Measurements from ENCODE around the gene FCHO2.

Gene FCHO2

GRCh38 chr5:72996632-72997031 is 40.8 kb downstream of the FCHO2 start:
- TF ChIP-seq POLR2AphosphoS5 (IDR thresholded peaks at IDR 0.05; ENCODE audit: low read depth, low read length) (no peak), TAF1 (IDR thresholded peaks at IDR 0.05; ENCODE audit: borderline replicate concordance, insufficient read depth, low read length) (no peak), SIN3A (IDR thresholded peaks at IDR 0.05; ENCODE audit: borderline replicate concordance, insufficient read depth, low read length) (no peak), REST (IDR thresholded peaks at IDR 0.05; ENCODE audit: insufficient read depth in 1 of 2, low read depth in 2 of 2, low read length in 2 of 2) (no peak), FOXP2 (optimal IDR thresholded peaks at IDR 0.05; ENCODE audit: borderline replicate concordance, extremely low read depth, extremely low read length, insufficient read depth) (no peak)

- no peak for TF ChIP-seq FOXP2 (optimal IDR thresholded peaks at IDR 0.05; ENCODE audit: borderline replicate concordance, extremely low read depth, extremely low read length, insufficient read depth)
Measured at GRCh38 chr5:72999916-73000315, 44.1 kb downstream of the FCHO2 start.

DNA sequence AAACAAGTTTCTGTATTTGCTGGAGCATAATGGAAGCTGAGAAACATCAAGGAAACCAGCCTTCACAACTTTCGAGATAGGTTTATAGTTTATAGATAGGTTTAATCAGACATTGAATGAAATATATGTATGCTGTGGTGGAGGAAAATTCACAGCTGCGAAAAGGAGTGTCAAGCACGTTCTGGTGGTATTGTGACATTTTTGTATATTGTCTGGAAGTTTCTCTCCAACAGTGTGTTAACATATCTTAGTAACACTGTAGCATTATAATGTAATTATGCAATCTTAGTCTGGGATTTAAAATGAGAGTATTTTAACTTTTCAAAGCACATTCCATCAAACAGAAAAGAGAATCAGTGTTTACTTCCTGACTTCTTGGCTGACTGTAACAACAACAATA is 50.0 kb downstream of the FCHO2 start:
- TF ChIP-seq REST (IDR thresholded peaks at IDR 0.05; ENCODE audit: insufficient read depth in 1 of 2, low read depth in 2 of 2, low read length in 2 of 2) (no peak), SIN3A (IDR thresholded peaks at IDR 0.05; ENCODE audit: borderline replicate concordance, insufficient read depth, low read length) (no peak), FOXP2 (optimal IDR thresholded peaks at IDR 0.05; ENCODE audit: borderline replicate concordance, extremely low read depth, extremely low read length, insufficient read depth) (no peak), POLR2AphosphoS5 (IDR thresholded peaks at IDR 0.05; ENCODE audit: low read depth, low read length) (no peak), TAF1 (IDR thresholded peaks at IDR 0.05; ENCODE audit: borderline replicate concordance, insufficient read depth, low read length) (no peak)

DNA sequence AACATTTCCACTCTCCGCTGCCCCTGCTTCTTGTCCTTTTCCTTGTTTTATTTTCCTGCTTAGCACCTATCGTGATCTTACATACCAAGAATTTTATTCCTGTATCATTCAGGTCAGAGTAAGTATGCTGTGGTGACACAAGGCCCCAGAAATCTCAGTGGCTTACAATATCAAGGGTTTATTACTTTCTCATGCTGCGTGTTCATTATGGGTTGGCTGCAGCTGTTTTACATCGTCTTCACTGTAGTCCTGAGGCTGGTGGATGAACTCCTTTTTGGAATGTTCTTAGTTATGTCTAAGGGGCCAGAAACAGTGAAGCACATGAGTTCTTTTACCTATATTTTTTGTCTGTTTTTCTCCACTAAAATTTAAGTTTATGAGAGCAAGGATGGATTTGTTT is 51.2 kb downstream of the FCHO2 start:
- TF ChIP-seq REST (IDR thresholded peaks at IDR 0.05; ENCODE audit: insufficient read depth in 1 of 2, low read depth in 2 of 2, low read length in 2 of 2): no peak
- TF ChIP-seq TAF1 (IDR thresholded peaks at IDR 0.05; ENCODE audit: borderline replicate concordance, insufficient read depth, low read length): no peak
- TF ChIP-seq SIN3A (IDR thresholded peaks at IDR 0.05; ENCODE audit: borderline replicate concordance, insufficient read depth, low read length): no peak
- TF ChIP-seq FOXP2 (optimal IDR thresholded peaks at IDR 0.05; ENCODE audit: borderline replicate concordance, extremely low read depth, extremely low read length, insufficient read depth): no peak
- no peak for TF ChIP-seq POLR2AphosphoS5 (IDR thresholded peaks at IDR 0.05; ENCODE audit: low read depth, low read length)

DNA sequence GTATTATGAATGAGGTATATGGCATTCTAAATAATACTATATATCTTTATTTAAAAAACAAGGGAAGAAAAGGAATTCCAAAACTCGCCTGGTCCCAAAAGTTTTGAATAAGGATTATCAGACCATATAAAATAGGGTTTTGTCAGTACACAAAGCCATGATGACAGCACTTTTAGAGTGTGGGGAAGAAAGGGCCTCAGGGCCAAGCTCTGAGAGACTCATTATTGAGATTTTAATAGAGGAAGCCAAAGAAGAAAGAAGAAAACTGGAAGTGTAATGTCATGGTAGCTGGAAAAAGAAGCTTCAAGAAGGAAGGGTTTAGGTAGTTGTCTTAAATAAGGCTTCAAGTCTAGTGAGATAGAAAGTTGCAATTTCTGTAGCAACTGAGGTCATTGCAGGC is 53.0 kb downstream of the FCHO2 start:
- no peak for TF ChIP-seq TAF1 (IDR thresholded peaks at IDR 0.05; ENCODE audit: borderline replicate concordance, insufficient read depth, low read length)
- TF ChIP-seq FOXP2 (optimal IDR thresholded peaks at IDR 0.05; ENCODE audit: borderline replicate concordance, extremely low read depth, extremely low read length, insufficient read depth): no peak
- TF ChIP-seq REST (IDR thresholded peaks at IDR 0.05; ENCODE audit: insufficient read depth in 1 of 2, low read depth in 2 of 2, low read length in 2 of 2): no peak
- no peak for TF ChIP-seq POLR2AphosphoS5 (IDR thresholded peaks at IDR 0.05; ENCODE audit: low read depth, low read length)
- TF ChIP-seq SIN3A (IDR thresholded peaks at IDR 0.05; ENCODE audit: borderline replicate concordance, insufficient read depth, low read length): no peak
